Umbilical cord (tissue), 2 donors: ENCODE data around the gene ZNF189. TPM values are rescaled to one million over a fixed set of nuclear protein-coding genes. Genes with fewer than 3 reads are reported as not detected.

ENCODE experiments used
- DNase-seq: peaks from one replicate; pipeline ENCODE4 v3.0.0-alpha.2; 2015; ENCODE audit warnings: low spot score
- total RNA-seq: library from RNA; depleted of rRNA; stranded (reverse); fragments of >200 nt; gene quantifications from one replicate; pipeline ENCODE4 v1.2.3, GENCODE V29; 2014; ENCODE audit warnings: low replicate concordance; ENCODE audit not compliant: insufficient read depth

ZNF189 gene
- total RNA-seq, 1 donor from 2014 or later, result 27.9 TPM

DNA sequence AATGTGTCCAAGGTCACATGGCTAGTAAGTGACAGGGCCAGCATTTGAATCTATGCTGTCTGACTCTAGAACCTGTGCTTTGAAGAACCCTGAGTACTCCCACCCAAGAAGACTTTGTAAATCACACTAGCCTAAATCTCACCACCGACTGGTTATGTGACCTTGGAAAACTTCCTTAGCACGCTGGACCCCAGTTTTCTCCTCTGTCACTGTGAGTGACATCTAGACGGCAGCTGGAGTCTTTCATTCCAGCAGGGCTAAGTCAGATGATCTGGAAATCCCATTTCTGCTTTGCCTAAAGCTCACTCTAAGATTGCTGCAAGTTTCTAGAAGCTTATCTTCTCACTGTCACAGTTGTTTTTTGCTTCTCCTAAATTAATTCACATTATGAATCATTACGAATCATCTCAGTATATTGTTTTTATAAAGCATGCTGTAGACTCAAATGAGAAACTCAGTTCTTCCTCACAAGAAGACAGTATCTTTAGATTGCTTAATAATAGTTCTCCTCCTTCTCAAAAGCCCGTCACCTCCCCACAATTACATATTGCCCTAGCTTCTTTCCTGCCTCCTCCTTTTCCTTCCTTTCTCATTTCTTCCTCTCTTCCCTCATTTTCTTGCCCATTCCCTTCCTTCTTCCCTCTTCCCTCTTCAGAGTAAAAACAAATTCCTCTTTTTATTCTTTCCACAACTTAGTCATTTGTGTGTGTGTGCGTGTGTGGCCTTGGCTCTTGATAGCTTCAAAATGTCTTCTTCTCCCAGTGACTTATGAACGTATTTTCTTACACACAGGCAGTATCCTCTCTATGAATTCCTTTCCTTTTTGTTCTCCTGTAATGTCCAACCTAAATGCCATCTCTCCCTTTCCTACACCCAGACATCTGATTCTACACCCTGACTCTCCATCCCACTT lies 20.1 kb downstream of the ZNF189 start:
- no peak for DNase-seq

DNA sequence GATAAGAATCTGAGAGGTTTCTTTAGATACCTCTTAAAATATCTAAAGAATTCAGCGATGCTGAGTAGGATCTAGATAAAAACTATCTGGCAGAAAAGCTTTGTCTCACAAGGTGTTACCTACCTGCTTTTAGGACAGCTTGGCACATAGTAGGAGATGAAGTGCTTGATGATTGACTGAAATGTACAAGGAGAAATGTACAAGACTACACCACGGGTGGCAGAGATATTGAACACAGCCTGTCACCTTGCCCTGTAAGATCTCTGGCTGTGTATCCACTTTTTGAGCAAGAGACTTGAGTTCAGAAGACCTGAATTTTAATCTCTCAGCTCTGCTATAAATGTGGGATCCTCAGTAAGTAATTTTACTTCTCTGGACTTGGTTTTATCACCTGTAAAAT lies 21.2 kb downstream of the ZNF189 start:
- no peak for DNase-seq

DNA sequence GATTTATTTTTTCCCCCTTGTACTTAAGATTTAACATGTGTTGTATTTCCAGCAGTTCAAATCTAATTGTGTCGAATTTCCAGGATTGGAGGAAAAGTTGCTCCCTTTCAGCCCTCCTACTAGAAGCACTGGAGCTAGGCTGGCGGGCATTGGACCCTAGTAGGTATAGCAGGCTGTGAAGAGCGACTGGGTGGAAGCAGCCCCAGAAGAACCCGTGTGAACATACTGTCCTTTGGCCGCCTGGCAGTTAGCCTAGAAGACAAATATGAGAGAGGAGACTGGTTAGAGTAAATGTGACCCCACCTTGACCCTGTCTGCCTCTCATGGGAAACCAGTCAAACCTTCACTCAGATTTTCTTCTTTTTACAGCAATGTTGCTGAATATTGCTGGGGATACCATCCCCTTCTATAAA lies 23.0 kb downstream of the ZNF189 start:
- DNase-seq, result no peak

DNA sequence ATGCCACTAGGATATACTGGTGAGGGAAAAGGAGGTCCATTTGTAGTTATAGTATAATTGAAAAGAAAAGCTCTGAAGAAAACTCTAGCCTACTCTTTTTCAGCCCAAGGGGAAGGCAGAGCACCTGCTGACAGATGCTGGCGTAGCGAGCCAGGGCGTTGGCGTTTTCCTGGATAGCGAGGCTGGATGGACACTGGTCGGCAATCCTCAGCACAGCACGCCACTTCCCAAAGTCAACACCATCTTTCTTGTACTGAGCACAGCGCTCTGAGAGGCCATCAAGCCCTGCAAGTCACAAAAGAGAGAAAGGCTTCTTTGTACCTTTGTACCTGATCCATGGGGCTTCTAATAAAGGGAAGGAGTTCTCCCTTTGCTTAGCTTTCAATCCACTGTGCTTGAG lies 28.7 kb downstream of the ZNF189 start:
- DNase-seq, result no peak

DNA sequence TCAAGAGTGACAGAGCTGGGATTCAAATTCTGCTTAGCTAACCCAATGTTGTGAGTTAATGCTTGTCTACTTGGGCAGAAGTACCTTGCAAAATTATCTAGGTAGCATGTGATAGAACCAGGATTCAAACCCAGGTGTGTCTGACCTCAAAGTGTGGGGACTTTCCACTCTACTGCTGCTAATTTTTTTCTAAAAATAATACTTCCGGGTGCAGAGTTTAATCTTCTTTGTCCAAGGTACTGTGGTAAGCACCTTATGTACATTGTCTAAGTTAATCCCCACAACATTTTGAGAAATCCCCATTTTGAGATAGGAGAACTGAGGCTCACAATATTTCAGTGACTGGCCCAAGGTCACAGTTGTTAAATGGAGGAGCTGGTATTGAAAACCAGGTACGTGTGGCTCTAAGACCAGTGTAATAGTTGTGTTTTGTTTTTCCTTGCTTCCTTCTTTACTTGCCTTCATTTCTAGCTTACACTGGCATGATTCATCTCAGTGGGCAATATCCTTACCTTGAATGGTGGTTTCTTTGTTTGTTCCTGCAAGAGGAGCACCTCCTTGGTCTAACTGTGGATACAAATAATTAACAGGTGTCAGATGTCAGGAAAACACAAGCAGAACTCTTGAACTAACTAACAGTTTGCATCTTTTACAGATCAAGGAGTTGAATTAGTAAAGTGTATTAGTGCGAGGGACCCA lies 29.5 kb downstream of the ZNF189 start:
- DNase-seq, result no peak

- DNase-seq, result no peak
Measured at GRCh38 chr9:101428909-101429308, 30.3 kb downstream of the ZNF189 start.

DNA sequence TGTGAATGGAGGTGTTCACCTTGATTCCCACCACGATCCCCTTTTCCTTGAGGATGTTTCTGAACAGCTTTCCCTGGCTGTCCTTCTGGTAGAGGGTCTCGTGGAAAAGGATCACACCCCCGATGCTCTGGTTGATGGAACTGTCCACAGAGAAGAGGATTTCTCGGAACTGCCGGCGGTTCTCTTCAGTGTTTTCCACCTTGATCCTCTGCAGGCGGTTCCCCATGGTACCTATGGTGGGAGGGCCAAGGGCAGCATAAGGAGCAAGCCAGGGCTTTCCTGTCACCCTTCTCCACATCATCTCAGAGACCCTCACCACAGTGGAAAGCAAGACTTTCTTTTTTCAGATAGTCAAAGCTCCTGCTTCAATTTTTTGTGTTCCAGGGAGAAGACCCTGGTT lies 31.1 kb downstream of the ZNF189 start:
- DNase-seq, result no peak

GRCh38 chr9:101432171-101432570 lies 33.5 kb downstream of the ZNF189 start:
- no peak for DNase-seq

- no peak for DNase-seq
Measured at GRCh38 chr9:101432740-101433139, 34.1 kb downstream of the ZNF189 start.

DNA sequence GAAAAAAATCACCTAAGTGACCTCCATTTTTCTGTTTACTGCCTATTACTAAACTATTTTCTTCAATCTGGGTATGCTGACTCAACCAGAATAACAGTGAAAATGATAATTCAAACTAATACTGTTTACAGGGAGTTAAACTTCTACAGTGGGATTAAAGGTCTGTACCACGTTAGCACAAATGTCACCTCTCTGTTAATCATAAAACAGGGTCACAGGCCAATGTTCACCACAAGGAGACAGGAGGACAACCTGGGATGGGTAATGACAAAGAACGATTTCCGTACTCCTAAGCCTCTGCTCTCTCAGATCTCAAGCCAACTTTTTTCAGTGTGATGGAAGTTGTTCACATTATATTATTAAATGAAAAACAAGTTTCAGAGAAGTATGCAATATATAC lies 34.6 kb downstream of the ZNF189 start:
- no peak for DNase-seq

GRCh38 chr9:101434998-101435397 lies 36.3 kb downstream of the ZNF189 start:
- DNase-seq, result no peak

DNA sequence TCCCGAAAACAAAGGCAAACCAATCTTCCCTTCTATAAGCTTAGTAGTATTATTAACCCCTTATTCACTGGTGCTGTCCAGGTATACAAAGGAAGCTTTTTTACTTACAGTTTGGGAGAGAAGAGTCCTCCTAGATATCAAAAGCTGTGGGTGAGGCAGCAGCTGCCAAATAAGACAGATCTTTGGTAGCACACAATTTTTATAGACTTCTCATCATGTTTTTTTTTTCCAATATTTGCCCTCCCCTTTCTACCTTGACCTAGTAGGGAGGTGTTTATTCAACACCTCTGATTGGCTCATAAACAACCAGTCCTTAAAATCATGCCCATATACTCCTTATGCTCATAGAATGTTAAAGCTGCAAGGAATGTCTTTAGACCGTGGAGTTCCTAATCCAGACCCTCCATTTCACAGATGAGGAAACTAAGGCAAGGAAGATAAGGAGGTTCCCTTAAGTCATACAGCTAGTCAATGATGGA lies 37.0 kb downstream of the ZNF189 start, which contains the start of gene ALDOB:
Gene ALDOB, minus strand, starts transcription at position 174 of the 479 bp plus-strand sequence. CDS start 4,887 bp downstream, outside the sequence.
- DNase-seq, result no peak

DNA sequence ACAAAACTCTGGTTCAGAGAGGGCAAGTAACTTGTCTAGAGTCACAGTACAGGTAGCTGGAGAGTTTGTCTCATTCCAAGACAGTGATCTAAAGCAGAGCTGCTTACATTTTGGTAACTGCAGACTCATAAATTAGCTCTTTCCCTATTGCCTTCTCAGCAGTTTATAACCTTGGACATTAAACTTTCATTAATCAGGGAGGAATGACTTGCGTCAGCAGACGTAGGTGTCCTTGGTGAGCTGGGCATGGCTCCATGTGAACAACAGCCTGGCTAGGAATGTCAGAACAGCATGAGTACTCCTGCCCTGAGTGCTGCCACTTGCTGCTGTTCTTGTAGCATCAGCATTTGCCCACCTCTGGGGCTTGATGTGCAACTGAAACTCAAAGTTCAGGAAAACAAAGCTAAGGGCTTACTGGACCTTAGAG lies 39.2 kb downstream of the ZNF189 start:
- DNase-seq, result no peak

DNA sequence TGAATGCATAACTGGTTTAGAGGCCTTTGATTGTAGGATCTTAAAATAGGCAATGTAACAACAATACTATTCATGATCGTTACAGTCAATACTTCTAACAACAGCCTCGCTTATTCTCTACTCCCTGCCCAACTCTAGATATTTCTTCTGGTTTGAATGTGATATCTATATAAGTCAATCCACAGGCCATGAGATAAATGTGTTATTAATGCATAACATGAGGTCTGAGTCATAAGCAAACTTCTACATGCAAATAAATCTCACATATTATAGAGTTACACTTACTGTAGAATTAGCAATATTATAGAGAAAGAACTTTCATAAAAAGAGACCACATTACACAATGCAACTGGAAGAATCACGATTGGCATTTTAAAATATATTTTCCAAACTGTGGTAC lies 39.9 kb downstream of the ZNF189 start:
- no peak for DNase-seq

- DNase-seq, result no peak
Measured at GRCh38 chr9:101440714-101441230, 42.1 kb downstream of the ZNF189 start.

- no peak for DNase-seq
Measured at GRCh38 chr9:101442318-101442717, 43.7 kb downstream of the ZNF189 start.

DNA sequence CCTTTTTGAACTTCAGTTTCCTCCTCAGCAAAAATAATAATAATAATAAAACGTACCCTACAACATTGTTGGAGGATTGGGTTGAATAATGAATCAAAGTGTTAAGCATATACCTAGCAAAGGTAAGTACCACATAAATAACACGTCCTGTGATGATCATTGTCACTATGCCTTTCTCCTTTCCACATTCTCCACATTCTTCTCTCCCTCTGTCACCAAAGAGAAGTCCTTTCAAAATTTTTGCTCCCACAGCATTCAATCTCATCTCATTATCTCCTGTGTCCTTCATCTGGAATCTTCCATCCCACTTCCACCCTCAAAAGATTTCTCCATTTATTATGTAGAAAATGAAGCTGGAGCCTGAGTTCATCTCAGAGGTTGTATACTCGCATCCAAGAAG lies 44.1 kb downstream of the ZNF189 start:
- no peak for DNase-seq

DNA sequence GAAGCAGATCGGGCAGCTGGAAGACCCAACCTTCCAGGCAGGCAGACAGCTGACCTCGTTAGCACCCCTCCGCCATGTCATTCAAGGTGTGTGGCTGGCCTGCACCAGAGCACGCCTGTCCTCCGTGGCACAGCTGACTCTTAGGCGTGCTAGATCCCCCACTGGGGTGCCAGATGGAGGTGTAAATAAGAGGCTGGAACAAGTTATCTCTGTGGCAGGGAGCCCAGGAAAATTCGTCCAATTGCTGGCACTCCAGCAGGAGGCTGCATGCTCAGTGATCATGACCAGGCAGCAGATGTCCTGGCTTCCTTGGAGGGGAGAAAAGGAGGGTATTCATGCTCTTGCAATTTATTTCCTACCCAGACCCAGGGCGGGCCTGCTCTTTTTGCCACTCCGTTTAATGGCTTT lies 44.7 kb downstream of the ZNF189 start:
- no peak for DNase-seq

DNA sequence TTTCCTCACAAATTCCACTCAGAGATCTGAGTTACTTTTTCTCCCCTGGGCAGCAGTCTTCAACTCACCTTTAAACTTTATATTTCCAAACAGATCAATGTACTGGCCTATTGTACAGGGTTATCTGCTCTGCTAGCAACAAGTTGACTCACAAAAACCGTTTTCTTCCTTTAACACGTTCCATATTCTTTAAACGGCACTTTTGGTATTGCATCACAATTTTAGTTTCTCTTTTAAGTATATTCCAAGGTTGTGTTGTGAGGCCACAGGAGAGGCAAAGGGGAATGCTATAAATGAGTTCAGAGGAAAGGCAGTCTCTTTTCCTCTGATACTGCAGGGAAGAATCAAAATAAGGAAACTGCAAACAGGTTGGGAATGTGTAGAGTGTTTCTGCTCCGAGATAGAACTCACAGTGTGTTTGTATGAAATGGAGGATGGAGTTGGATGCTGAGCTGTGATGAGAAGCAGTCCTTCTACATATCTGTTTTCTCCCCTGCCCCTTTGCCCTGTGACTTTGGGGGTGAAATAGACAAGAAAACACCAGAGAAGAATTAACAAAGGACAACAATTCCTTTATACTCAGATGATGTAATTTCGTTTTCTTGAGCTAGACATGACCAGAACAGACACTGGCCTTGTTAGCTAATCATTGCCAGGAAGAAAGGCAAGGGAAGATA lies 46.8 kb downstream of the ZNF189 start:
- no peak for DNase-seq

GRCh38 chr9:101446732-101447131 lies 48.1 kb downstream of the ZNF189 start:
- DNase-seq, result no peak

GRCh38 chr9:101448680-101449070 lies 50.0 kb downstream of the ZNF189 start:
- DNase-seq, result no peak
